Pancreas (tissue), 10 donors: ENCODE results near the gene ZNF154. TPM values are rescaled to one million over a fixed set of nuclear protein-coding genes. Genes with fewer than 3 reads are reported as not detected.

Source experiments
- ATAC-seq, 4 donors: fragments of 200-7000 bp; cut with Tn5 transposase; one replicate each; pipeline versions ENCODE4 v1.8.0 to v1.9.1; 2020; ENCODE audit warnings: mild to moderate bottlenecking in 4 of 4, moderate library complexity in 4 of 4
- DNase-seq, 6 donors: peaks; one replicate each; pipeline ENCODE4 v3.0.0-alpha.2; 2020
- FAIRE-seq: peaks from 2 replicates; lab custom pipeline; 2012; peaks lifted over from hg19 to GRCh38; lab: Jason Lieb, UNC
- H3K27ac ChIP-seq, 4 donors: fragments of 200-600 bp; sonication (generic); 1 replicate in 3 of 4; 2 replicates in 1 of 4; pipeline versions ENCODE4 v1.5.0 to v1.8.0; 2020
- H3K27me3 ChIP-seq, 4 donors: fragments of 200-600 bp; one replicate each; pipeline ENCODE4 v1.8.0; 2021
- H3K36me3 ChIP-seq, 3 donors: fragments of 200-600 bp; sonication (generic) in 1 of 3; one replicate each; pipeline versions ENCODE4 v1.5.0 to v1.8.0; 2020 to 2021
- H3K4me1 ChIP-seq, 3 donors: fragments of 200-600 bp; one replicate each; pipeline ENCODE4 v1.8.0; 2021
- H3K4me3 ChIP-seq, 4 donors: fragments of 200-600 bp; sonication (generic) in 2 of 4; one replicate each; pipeline versions ENCODE4 v1.5.0 to v1.8.0; 2020 to 2021
- H3K9me3 ChIP-seq, 4 donors: fragments of 200-600 bp; one replicate each; pipeline ENCODE4 v1.8.0; 2021
- WGBS, 2 donors: extraction: QIAGEN DNeasy Blood & Tissue Kit; methylation state at CpG; one replicate each; pipeline ENCODE4 v1.1.7; 2013; 5-methylcytosine and 5-hydroxymethylcytosine counted together
- intact Hi-C, 3 donors: fragments of 100-400 bp; cut with DNase I; formaldehyde crosslinking; loops; one replicate each; pipeline versions ENCODE4 v1.11.1 to v1.14.2; 2022
- polyA plus RNA-seq, 2 donors: library from polyadenylated mRNA; stranded (reverse); fragments of 200-250 nt; gene quantifications; one replicate each; pipeline ENCODE4 v1.2.3, GENCODE V29; 2013
- total RNA-seq, 6 donors: library from RNA; stranded (reverse); fragmentation: NEBNext Ultra II Directional in 4 of 6; extraction: Animal tissue kit (Norgen Biotek cat#: 25700) in 4 of 6; gene quantifications; one replicate each; pipeline versions ENCODE4 v1.2.1 to v1.2.4, GENCODE V29; 2021 to 2023
- TF ChIP-seq, protein P1 (sequence below), 4 donors: fragments of 200-600 bp; sonication (generic) in 3 of 4; IDR thresholded peaks; one replicate each; pipeline versions ENCODE4 v1.5.0 to v1.8.0; 2021; ENCODE audit warnings: antibody characterized with exemption in 4 of 4
- donor health status: healthy with polysubstance abuse.
- donor health status: DM: no; HTN: no; CAD: no; lungs with moderate emphysema.
- donor health status: DM: no; HTN: no; CAD: no.
- donor health status: control.
- donor health status: control.
- donor health status: Bipolar disorder and iron deficiency.
- donor health status: DM: yes; HTN: yes; CAD: no.
- donor health status: DM: no; HTN: no; CAD: no.
- donor health status: DM: no; HTN: no; CAD: no.
- donor health status: DM: yes; HTN: yes; CAD: no.

Gene ZNF154
- total and polyA plus RNA-seq, 8 donors: 1.5 to 4.6 (median 2.4) TPM

DNA sequence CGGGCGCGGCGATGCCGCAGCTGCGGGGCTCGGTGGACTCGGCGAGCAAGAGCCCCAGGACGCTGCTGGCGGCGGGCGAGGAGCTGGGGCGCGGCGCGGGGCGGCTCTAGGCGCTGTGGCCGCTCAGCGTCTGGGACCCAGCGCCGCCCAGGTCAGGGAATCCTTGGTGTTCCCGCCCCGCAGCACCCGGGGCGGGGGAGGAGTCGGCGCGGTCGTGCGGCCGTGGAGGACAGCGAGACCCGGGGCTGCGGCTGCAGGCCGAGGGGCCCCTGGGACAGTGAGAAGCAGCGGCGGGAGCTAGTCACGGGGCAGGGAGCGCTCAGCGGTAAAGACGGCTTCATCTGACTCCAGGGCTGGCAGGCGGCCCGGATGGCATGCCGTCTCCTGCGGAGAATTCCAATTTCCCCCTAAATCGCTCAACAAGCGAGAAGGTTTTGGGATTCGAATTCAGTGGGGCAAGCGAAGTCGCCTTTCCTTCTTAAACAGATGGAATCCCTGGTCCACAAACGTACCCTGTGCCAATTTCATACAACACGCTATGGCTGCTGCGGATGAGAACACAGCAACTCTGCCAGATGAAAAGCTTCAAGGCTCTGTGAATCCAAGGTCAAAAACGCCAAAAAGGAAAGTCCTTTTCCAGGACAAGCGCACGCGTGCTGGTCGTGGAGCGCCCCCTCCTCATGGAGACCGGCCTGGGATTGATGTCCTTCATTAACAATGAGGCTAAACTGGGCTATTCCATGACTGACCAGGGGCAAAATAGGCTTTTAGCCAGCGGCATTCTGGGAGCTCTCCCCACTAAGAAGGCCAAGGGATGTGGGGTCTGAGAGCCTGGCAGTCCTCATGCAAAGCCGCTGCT is 44.5 kb downstream of the ZNF154 start:
- WGBS, 2 donors: 2 to 4% methylated on average over 43 to 64 of the region's 64 CpGs

DNA sequence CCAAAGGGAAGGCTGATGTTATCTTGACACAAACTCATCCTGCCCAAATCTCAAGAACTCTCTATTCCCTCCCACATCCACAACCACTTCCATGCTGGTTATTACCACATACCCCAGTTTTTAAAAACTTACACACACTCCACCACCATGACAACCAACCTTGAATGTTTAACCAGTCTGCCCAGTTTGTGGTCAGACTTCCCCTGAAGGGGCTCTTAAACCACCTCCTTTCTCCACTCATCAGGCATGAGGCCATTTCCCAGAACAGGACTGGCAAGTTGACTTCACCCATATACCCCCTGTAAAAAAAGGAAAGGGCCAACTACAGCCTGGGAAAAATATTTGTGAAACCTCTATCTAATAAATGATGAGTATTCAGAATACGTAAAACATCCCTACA is 52.7 kb downstream of the ZNF154 start:
- TF ChIP-seq, protein P1, sequence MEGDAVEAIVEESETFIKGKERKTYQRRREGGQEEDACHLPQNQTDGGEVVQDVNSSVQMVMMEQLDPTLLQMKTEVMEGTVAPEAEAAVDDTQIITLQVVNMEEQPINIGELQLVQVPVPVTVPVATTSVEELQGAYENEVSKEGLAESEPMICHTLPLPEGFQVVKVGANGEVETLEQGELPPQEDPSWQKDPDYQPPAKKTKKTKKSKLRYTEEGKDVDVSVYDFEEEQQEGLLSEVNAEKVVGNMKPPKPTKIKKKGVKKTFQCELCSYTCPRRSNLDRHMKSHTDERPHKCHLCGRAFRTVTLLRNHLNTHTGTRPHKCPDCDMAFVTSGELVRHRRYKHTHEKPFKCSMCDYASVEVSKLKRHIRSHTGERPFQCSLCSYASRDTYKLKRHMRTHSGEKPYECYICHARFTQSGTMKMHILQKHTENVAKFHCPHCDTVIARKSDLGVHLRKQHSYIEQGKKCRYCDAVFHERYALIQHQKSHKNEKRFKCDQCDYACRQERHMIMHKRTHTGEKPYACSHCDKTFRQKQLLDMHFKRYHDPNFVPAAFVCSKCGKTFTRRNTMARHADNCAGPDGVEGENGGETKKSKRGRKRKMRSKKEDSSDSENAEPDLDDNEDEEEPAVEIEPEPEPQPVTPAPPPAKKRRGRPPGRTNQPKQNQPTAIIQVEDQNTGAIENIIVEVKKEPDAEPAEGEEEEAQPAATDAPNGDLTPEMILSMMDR (IDR thresholded peaks at IDR 0.05): no peak
- Histone ChIP-seq H3K36me3 (no peaks in the 10 kb centered on the region), H3K27me3 (no peaks in the 10 kb centered on the region), H3K4me3 (no peak overlapping the region), H3K4me1 (no peaks in the 10 kb centered on the region), H3K27ac (no peak overlapping the region), H3K9me3 (no peaks in the 10 kb centered on the region)
- 45 to 79% methylated on average over 1 of the region's 1 CpG for WGBS, 2 donors
- intact Hi-C loops: no loop called here
- no peak for DNase-seq
- ATAC-seq: no peak
- FAIRE-seq: no peak

More for the DNA sequence above, 44.5 kb downstream of the ZNF154 start:
- peak; percentile 11 to 70 (median 34) for DNase-seq
- Histone ChIP-seq H3K36me3 (no peaks in the 10 kb centered on the region), H3K27ac (peak overlapping the region in 1 of 4 donors; percentile 16), H3K4me1 (no peaks in the 10 kb centered on the region), H3K4me3 (peak overlapping the region; percentile 27 to 53 (median 38)), H3K27me3 (peaks cover 0 to 4% (median 0%) of the 10 kb centered on the region in 4 donors), H3K9me3 (no peaks in the 10 kb centered on the region)
- intact Hi-C loops: no loop called here
- no peak for FAIRE-seq
- TF ChIP-seq, protein P1 (IDR thresholded peaks at IDR 0.05): no peak
- ATAC-seq: peak; percentile 70 to 96 (median 85)

DNA sequence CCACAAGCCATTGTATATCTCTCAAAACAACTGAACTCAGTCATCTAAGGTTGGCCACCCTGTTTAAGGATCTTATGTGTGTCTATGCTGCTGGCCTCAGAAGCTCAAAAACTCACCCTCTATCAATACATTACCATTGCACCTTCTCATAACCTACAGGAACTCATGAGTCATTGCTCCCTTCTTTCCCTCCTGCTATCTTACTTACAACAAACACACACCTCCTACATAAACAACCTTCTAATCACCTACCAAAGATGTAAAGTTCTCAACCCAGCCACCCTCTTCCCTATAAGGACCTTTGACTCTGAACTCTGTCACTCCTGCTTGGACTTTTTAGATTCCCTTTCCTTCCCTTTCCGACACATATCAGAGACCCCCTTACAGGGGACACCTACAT is 53.6 kb downstream of the ZNF154 start:
- peak in 1 of 4 donors; percentile 53 for ATAC-seq
- intact Hi-C loops: no loop called here
- Histone ChIP-seq H3K9me3 (no peaks in the 10 kb centered on the region), H3K27ac (no peak overlapping the region), H3K4me1 (no peaks in the 10 kb centered on the region), H3K4me3 (no peak overlapping the region), H3K27me3 (no peaks in the 10 kb centered on the region), H3K36me3 (no peaks in the 10 kb centered on the region)
- 76 to 84% methylated on average over 1 of the region's 1 CpG for WGBS, 2 donors
- no peak for DNase-seq
- TF ChIP-seq, protein P1 (IDR thresholded peaks at IDR 0.05): no peak
- no peak for FAIRE-seq

DNA sequence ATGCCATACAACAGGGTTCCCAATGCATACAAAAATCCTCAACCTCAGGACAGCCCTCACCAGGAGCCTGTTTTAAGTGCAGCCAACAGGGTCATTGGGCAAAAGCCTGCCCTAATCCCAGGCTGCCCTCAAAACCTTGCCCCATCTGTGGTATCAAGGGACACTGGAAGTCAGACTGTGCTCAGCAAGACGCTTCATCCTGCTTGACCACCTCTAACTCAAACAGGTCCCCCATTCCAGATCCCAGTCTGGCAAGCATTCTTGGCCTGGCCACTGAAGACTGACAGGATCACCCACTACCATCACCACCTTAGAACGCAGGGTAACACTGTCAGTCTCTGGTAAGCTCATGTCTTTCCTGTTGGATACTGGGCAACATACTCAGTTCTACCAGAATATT is 55.3 kb downstream of the ZNF154 start:
- Histone ChIP-seq H3K4me3 (no peak overlapping the region), H3K27me3 (no peaks in the 10 kb centered on the region), H3K4me1 (no peaks in the 10 kb centered on the region), H3K27ac (no peak overlapping the region), H3K9me3 (no peaks in the 10 kb centered on the region), H3K36me3 (no peaks in the 10 kb centered on the region)
- 56 to 83% methylated on average over 2 of the region's 2 CpGs for WGBS, 2 donors
- TF ChIP-seq, protein P1 (IDR thresholded peaks at IDR 0.05): no peak
- FAIRE-seq (no peak), ATAC-seq (no peak), DNase-seq (no peak)
- intact Hi-C loops: no loop called here

DNA sequence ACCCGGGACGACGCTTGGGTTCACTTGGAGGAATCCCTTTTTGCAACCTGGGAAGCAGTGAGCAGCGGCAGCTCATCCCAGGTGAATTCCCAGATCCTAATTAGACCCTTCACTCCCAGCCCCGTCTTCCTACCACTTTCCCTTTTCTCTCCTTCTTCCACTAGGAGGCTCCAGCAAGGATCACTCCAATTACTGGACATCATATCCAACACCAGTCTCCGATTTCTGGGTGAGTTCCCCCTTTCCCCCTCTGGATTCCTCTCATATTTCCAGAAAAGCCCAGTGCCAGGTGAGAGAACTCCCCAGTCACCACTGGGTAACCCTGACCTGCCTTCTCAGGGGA is 57.4 kb downstream of the ZNF154 start:
- no peaks in the 10 kb centered on the region for H3K36me3 ChIP-seq
- WGBS, 2 donors: 20 to 27% methylated on average over 6 of the region's 6 CpGs
- H3K27ac ChIP-seq: no peak overlapping the region
- no peaks in the 10 kb centered on the region for H3K27me3 ChIP-seq
- intact Hi-C loops: no loop called here
- no peak overlapping the region for H3K4me3 ChIP-seq
- DNase-seq (no peak), ATAC-seq (no peak), FAIRE-seq (no peak)
- H3K9me3 ChIP-seq: no peaks in the 10 kb centered on the region
- no peaks in the 10 kb centered on the region for H3K4me1 ChIP-seq
- TF ChIP-seq, protein P1 (IDR thresholded peaks at IDR 0.05): no peak
